IMR-90 (cell line): ENCODE measurements around the gene LECT2.

Experiments used
- BHLHE40 ChIP-seq: fragments of 150-350 bp; IDR thresholded peaks from 2 replicates; pipeline ENCODE4 v1.6.1; 2016; ENCODE audit warnings: mild to moderate bottlenecking, low read depth, low read length
- CEBPB ChIP-seq: IDR thresholded peaks from 2 replicates; pipeline ENCODE4 v1.6.1; 2012; ENCODE audit warnings: low read depth, low read length, improper control_type of control experiment
- FOS ChIP-seq: fragments of 150-350 bp; IDR thresholded peaks from 2 replicates; pipeline ENCODE4 v1.6.1; 2016; ENCODE audit warnings: low read depth, low read length
- MAZ ChIP-seq: IDR thresholded peaks from 2 replicates; pipeline ENCODE4 v1.6.1; 2012; ENCODE audit warnings: low read depth, mild to moderate bottlenecking, low read length, improper control_type of control experiment, moderate library complexity, borderline replicate concordance
- POLR2A ChIP-seq: IDR thresholded peaks from 2 replicates; pipeline ENCODE4 v1.6.1; 2012; ENCODE audit warnings: mild to moderate bottlenecking, low read depth, low read length
- RCOR1 ChIP-seq: IDR thresholded peaks from 2 replicates; pipeline ENCODE4 v1.6.1; 2012; ENCODE audit warnings: mild to moderate bottlenecking, low read length, improper control_type of control experiment; ENCODE audit not compliant: insufficient replicate concordance
- RFX5 ChIP-seq: IDR thresholded peaks from 2 replicates; pipeline ENCODE4 v1.8.0; 2012; ENCODE audit warnings: low read depth, mild to moderate bottlenecking, low read length, moderate library complexity
- TF ChIP-seq, protein P1 (sequence below): conservative IDR thresholded peaks from 2 replicates; pipeline ENCODE4 v1.5.1; 2012; ENCODE audit warnings: mild to moderate bottlenecking, low read depth, low read length, improper control_type of control experiment
- TF ChIP-seq, protein P2 (sequence below): fragments of 150-350 bp; IDR thresholded peaks from 2 replicates; pipeline ENCODE4 v1.6.1; 2017; ENCODE audit warnings: mild to moderate bottlenecking, antibody characterized with exemption, low read length, low read depth

DNA sequence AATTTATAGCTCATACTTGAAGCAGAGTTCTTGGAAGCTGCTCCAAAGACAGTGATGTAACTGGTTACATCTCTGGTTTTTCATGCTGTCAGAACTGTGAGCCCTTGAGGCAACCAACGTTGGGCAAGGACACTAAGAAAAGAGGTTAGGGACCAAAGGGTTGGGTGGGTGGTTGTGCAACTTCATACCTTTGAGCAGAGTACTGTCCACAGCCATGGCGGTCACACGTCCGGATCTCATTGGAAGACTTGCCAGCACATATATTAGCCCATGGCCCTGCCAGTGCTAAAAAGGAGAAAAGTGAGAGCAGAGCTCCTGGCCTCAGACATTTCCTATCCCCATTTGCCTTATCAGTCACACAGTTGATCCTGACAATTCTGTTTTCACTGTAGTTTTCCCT is 2.1 kb downstream of the LECT2 start:
- TF ChIP-seq, protein P1, sequence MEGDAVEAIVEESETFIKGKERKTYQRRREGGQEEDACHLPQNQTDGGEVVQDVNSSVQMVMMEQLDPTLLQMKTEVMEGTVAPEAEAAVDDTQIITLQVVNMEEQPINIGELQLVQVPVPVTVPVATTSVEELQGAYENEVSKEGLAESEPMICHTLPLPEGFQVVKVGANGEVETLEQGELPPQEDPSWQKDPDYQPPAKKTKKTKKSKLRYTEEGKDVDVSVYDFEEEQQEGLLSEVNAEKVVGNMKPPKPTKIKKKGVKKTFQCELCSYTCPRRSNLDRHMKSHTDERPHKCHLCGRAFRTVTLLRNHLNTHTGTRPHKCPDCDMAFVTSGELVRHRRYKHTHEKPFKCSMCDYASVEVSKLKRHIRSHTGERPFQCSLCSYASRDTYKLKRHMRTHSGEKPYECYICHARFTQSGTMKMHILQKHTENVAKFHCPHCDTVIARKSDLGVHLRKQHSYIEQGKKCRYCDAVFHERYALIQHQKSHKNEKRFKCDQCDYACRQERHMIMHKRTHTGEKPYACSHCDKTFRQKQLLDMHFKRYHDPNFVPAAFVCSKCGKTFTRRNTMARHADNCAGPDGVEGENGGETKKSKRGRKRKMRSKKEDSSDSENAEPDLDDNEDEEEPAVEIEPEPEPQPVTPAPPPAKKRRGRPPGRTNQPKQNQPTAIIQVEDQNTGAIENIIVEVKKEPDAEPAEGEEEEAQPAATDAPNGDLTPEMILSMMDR = no peak
- TF ChIP-seq POLR2A (no peak), BHLHE40 (no peak), MAZ (no peak), FOS (no peak), CEBPB (0 out of 2 replicates have a peak, but pooled peaks have one; percentile 3), RCOR1 (no peak), RFX5 (no peak)
- TF ChIP-seq, protein P2, sequence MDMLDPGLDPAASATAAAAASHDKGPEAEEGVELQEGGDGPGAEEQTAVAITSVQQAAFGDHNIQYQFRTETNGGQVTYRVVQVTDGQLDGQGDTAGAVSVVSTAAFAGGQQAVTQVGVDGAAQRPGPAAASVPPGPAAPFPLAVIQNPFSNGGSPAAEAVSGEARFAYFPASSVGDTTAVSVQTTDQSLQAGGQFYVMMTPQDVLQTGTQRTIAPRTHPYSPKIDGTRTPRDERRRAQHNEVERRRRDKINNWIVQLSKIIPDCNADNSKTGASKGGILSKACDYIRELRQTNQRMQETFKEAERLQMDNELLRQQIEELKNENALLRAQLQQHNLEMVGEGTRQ = no peak
